ENCODE results near the gene CTNNA1. TPM values are rescaled to one million over a fixed set of nuclear protein-coding genes. Genes with fewer than 3 reads are reported as not detected.
A peak's percentile ranks its signal among the peaks of the same experiment; 100 is the strongest.

CTNNA1 gene
- total RNA-seq, 1 donor from 2014 or later, result 371 TPM

GRCh38 chr5:138736293-138736692 lies 16.9 kb upstream of the CTNNA1 start:
- H3K27ac Mint-ChIP-seq, result no peak overlapping the region
- no peak for DNase-seq (ENCODE audit: extremely low spot score, unreplicated experiment)
- peaks cover 10% of the 10 kb centered on the region for H3K4me1 Mint-ChIP-seq (ENCODE audit: unreplicated experiment)
- H3K27me3 Mint-ChIP-seq, result no peaks in the 10 kb centered on the region
- no peak overlapping the region for H3K4me3 Mint-ChIP-seq
- no peak for TF ChIP-seq CTCF (conservative IDR thresholded peaks at IDR 0.05)
- H3K36me3 Mint-ChIP-seq, result no peaks in the 10 kb centered on the region
- no peaks in the 10 kb centered on the region for H3K9me3 Mint-ChIP-seq

GRCh38 chr5:138737494-138738265 lies 15.5 kb upstream of the CTNNA1 start:
- Mint-ChIP-seq H3K36me3 (no peaks in the 10 kb centered on the region), H3K27ac (peak overlapping the region; percentile 82), H3K9me3 (no peaks in the 10 kb centered on the region), H3K27me3 (no peaks in the 10 kb centered on the region), H3K4me3 (no peak overlapping the region), H3K4me1 (ENCODE audit: unreplicated experiment) (peaks cover 13% of the 10 kb centered on the region)
- DNase-seq (ENCODE audit: extremely low spot score, unreplicated experiment), result no peak
- no peak for TF ChIP-seq CTCF (conservative IDR thresholded peaks at IDR 0.05)

- no peaks in the 10 kb centered on the region for H3K27me3 Mint-ChIP-seq
- no peak overlapping the region for H3K4me3 Mint-ChIP-seq
- no peak for DNase-seq (ENCODE audit: extremely low spot score, unreplicated experiment)
- TF ChIP-seq CTCF (conservative IDR thresholded peaks at IDR 0.05), result no peak
- H3K36me3 Mint-ChIP-seq, result no peaks in the 10 kb centered on the region
- no peaks in the 10 kb centered on the region for H3K9me3 Mint-ChIP-seq
- peak overlapping the region; percentile 82 for H3K27ac Mint-ChIP-seq
- H3K4me1 Mint-ChIP-seq (ENCODE audit: unreplicated experiment), result peaks cover 16% of the 10 kb centered on the region
These were observed 14.8 kb upstream of the CTNNA1 start for GRCh38 chr5:138738399-138738798.

GRCh38 chr5:138739938-138740337 lies 13.3 kb upstream of the CTNNA1 start:
- Mint-ChIP-seq H3K27ac (peak overlapping the region; percentile 61), H3K4me3 (no peak overlapping the region), H3K36me3 (no peaks in the 10 kb centered on the region), H3K4me1 (ENCODE audit: unreplicated experiment) (peaks cover 16% of the 10 kb centered on the region), H3K9me3 (no peaks in the 10 kb centered on the region), H3K27me3 (no peaks in the 10 kb centered on the region)
- no peak for DNase-seq (ENCODE audit: extremely low spot score, unreplicated experiment)
- TF ChIP-seq CTCF (conservative IDR thresholded peaks at IDR 0.05), result no peak

- TF ChIP-seq CTCF (conservative IDR thresholded peaks at IDR 0.05), result no peak
- no peaks in the 10 kb centered on the region for H3K36me3 Mint-ChIP-seq
- no peaks in the 10 kb centered on the region for H3K27me3 Mint-ChIP-seq
- peaks cover 15% of the 10 kb centered on the region for H3K4me1 Mint-ChIP-seq (ENCODE audit: unreplicated experiment)
- no peak overlapping the region for H3K4me3 Mint-ChIP-seq
- DNase-seq (ENCODE audit: extremely low spot score, unreplicated experiment), result no peak
- no peak overlapping the region for H3K27ac Mint-ChIP-seq
- H3K9me3 Mint-ChIP-seq, result no peaks in the 10 kb centered on the region
These were observed 9.7 kb upstream of the CTNNA1 start for GRCh38 chr5:138743484-138743883.

All from type B pancreatic cell (in vitro differentiated cells).